ENCODE measurements around the gene C1QTNF6. TPM values are rescaled to one million over a fixed set of nuclear protein-coding genes. Genes with fewer than 3 reads are reported as not detected.

Gene C1QTNF6
- total RNA-seq, 4 donors from 2014 or later, result 1.7 to 4.8 (median 3.6) TPM

DNA sequence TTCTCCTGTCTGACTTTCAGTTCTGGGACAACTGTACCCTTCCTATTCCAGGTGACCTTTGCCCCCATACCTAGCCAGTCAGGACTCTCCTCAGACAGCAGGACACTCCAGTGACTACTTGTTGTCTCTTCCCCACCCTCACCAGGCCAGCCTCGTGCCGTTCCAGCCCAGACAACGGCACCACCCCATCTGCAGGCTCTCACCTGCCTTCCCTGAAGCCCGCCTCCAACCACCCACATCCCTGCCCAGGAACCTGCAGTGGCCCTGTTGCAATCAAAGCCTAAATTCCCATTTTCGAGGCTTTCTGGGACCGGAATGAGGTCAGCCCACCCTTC, 42.0 kb downstream of the C1QTNF6 start:
- no peak overlapping the region for H3K4me3 ChIP-seq (replicated peaks in 1 of 3)
- no peaks in the 10 kb centered on the region for H3K36me3 ChIP-seq
- intact Hi-C loops (cut with DNase I), result no loop called here
- 55 to 65% methylated on average over 6 of the region's 6 CpGs for WGBS, 2 donors
- H3K4me1 ChIP-seq, result peaks cover 0 to 7% of the 10 kb centered on the region in 2 donors
- no peak for TF ChIP-seq POLR2A (IDR thresholded peaks at IDR 0.05)
- TF ChIP-seq, protein P1, sequence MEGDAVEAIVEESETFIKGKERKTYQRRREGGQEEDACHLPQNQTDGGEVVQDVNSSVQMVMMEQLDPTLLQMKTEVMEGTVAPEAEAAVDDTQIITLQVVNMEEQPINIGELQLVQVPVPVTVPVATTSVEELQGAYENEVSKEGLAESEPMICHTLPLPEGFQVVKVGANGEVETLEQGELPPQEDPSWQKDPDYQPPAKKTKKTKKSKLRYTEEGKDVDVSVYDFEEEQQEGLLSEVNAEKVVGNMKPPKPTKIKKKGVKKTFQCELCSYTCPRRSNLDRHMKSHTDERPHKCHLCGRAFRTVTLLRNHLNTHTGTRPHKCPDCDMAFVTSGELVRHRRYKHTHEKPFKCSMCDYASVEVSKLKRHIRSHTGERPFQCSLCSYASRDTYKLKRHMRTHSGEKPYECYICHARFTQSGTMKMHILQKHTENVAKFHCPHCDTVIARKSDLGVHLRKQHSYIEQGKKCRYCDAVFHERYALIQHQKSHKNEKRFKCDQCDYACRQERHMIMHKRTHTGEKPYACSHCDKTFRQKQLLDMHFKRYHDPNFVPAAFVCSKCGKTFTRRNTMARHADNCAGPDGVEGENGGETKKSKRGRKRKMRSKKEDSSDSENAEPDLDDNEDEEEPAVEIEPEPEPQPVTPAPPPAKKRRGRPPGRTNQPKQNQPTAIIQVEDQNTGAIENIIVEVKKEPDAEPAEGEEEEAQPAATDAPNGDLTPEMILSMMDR (IDR thresholded peaks at IDR 0.05), result no peak
- no peaks in the 10 kb centered on the region for H3K27me3 ChIP-seq
- H3K27ac ChIP-seq, result no peak overlapping the region
- no peak for DNase-seq
- no peaks in the 10 kb centered on the region for H3K9me3 ChIP-seq

DNA sequence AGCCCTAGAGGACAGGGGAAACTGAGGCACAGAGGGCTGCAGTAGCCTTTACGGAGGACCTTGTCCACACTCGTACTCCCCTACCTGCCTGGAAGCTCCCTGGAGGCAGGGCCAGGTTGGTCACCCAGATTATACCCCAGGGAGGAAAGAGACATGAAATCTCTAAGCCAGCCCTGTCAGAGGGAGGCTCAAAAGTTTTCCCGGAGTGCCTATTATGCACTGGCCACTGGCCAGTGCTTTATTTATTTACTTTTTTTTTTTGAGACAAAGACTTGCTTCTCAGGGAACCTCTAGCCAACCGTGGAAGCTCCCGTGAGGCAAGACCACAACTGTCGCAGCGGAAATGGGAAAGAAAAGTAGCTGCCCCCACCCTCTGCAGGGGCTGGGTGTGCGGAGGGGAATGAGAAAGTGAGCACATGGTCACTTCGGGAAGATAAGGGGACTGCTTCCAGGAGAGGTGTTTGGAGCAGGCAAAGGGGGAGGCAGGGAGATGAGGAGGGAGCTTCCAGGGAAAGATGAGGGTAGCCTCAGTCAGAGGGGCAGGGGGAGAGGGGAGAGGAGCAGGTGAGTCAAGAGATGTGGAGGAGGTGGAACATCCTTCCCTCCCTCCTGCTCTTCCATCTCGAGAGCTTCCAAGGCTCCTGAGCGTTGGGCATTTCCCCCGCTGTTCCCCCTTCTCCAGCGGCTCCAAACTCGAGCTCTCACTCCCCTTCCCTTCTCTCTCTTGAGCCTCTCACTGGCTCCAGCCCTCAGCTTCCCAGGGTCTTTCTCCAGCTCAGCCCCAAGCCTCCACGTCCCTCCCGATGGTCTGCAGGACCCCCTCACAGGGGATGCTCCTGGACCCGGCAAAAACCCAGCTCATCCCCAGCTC, 42.6 kb downstream of the C1QTNF6 start:
- intact Hi-C loops (cut with DNase I), result no loop called here
- WGBS, 2 donors, result 21 to 27% methylated on average over 17 of the region's 17 CpGs
- Histone ChIP-seq H3K4me3 (replicated peaks in 1 of 3) (no peak overlapping the region), H3K36me3 (no peaks in the 10 kb centered on the region), H3K27me3 (no peaks in the 10 kb centered on the region), H3K4me1 (peaks cover 0 to 7% of the 10 kb centered on the region in 2 donors), H3K27ac (no peak overlapping the region), H3K9me3 (no peaks in the 10 kb centered on the region)
- TF ChIP-seq POLR2A (IDR thresholded peaks at IDR 0.05), result no peak
- TF ChIP-seq, protein P1 (IDR thresholded peaks at IDR 0.05), result no peak
- no peak for DNase-seq

DNA sequence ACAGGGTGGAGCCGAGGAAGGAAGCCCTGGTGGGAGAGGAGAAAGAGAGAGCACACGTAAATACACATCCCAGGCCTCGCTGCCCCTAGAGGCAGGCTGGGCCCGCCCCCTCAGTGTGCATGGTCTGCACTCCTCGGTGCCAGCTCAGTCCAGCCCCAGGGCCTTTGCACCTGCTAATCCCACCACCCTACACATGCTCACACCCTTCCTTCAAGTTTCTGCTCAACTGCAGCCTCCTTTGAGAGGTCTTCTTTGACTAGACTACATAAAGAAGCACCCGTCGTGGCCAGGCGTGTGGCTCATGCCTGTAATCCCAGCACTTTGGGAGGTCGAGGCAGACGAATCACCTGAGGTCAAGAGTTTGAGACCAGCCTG, 43.9 kb downstream of the C1QTNF6 start:
- DNase-seq, result no peak
- intact Hi-C loops (cut with DNase I), result no loop called here
- WGBS, 2 donors, result 87 to 92% methylated on average over 10 of the region's 10 CpGs
- Histone ChIP-seq H3K36me3 (no peaks in the 10 kb centered on the region), H3K4me3 (replicated peaks in 1 of 3) (no peak overlapping the region), H3K27ac (no peak overlapping the region), H3K27me3 (no peaks in the 10 kb centered on the region), H3K4me1 (peaks cover 0 to 7% of the 10 kb centered on the region in 2 donors), H3K9me3 (no peaks in the 10 kb centered on the region)
- no peak for TF ChIP-seq POLR2A (IDR thresholded peaks at IDR 0.05)
- TF ChIP-seq, protein P1 (IDR thresholded peaks at IDR 0.05), result no peak

DNA sequence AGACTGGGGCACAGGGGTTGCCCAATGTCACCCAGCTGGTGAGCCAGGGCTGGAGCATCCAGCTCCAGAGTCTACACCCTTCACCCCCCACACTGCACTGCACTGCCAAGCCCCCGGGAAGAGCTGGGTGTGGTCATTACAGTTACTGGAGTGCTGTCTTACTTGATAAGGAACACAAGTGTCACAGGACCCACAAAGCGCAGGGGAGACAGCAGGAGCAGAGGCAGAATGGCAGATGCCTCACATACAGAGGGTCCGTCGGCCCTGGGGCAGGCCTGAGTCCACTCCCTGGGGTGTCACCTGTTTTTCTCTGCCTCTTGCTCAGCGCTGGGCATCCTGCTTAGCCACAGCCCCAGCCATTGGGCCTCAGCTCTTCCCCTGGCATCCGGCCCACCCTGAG, 46.1 kb downstream of the C1QTNF6 start:
- no peak overlapping the region for H3K4me3 ChIP-seq (replicated peaks in 1 of 3)
- no peak for DNase-seq
- no peaks in the 10 kb centered on the region for H3K36me3 ChIP-seq
- 61 to 77% methylated on average over 4 of the region's 6 CpGs for WGBS, 2 donors
- no peak overlapping the region for H3K27ac ChIP-seq
- no peaks in the 10 kb centered on the region for H3K9me3 ChIP-seq
- TF ChIP-seq POLR2A (IDR thresholded peaks at IDR 0.05), result no peak
- TF ChIP-seq, protein P1 (IDR thresholded peaks at IDR 0.05), result no peak
- peaks cover 0 to 7% of the 10 kb centered on the region in 2 donors for H3K4me1 ChIP-seq
- intact Hi-C loops (cut with DNase I), result no loop called here
- no peaks in the 10 kb centered on the region for H3K27me3 ChIP-seq

DNA sequence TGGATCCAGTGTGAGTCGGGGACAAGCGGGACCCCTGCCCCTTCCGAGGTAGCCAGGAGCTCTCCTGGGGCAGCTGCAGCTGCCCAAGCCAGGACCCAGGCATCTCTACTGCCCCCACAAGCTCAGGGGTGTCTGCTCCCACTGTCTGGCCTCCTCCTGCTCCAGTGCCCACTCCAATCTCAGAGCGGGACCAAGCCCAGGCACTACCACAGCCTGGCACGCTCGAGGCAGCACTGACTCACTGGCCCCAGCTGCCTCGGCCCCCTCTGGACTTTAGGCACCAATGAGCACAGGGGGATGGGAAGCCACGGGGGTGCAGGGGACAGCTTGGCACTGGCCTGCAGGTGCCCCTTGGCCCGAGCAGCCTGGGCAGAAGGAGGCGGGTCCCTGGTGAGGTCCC, 46.6 kb downstream of the C1QTNF6 start:
- Histone ChIP-seq H3K27ac (no peak overlapping the region), H3K36me3 (no peaks in the 10 kb centered on the region), H3K4me1 (peaks cover 0 to 7% of the 10 kb centered on the region in 2 donors), H3K9me3 (no peaks in the 10 kb centered on the region), H3K4me3 (replicated peaks in 1 of 3) (no peak overlapping the region), H3K27me3 (no peaks in the 10 kb centered on the region)
- DNase-seq, result no peak
- intact Hi-C loops (cut with DNase I), result no loop called here
- TF ChIP-seq, protein P1 (IDR thresholded peaks at IDR 0.05), result no peak
- no peak for TF ChIP-seq POLR2A (IDR thresholded peaks at IDR 0.05)
- WGBS, 2 donors, result 93 to 94% methylated on average over 4 to 7 of the region's 10 CpGs

Measured in thyroid gland (tissue), 4 donors.